ENCODE data around the gene LYL1. TPM values are rescaled to one million over a fixed set of nuclear protein-coding genes. Genes with fewer than 3 reads are reported as not detected.

The LYL1 gene
- total and polyA plus RNA-seq, 11 donors: 5.2 to 19.1 (median 8.3) TPM

DNA sequence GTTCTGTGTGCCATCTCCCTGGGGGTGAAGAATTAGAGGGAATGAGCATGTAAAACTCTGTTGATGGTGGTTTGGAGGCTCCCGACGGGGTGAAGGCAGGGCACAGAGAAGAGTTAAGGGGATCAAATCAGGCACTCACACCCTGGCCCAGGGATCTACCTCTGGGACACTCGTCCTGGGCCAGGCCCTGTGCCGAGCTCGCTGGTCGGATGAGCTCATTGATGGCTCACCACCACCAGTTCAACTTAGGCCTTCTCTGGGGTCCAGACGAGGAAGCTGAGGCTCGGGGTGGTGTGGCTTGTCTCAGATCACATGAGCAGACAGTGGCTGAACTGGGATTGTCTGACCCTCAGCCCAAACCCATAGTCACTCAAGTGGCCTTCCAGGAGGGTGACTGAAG is 17.0 kb upstream of the LYL1 start:
- Histone ChIP-seq H3K36me3 (peaks cover 0 to 14% (median 0%) of the 10 kb centered on the region in 9 donors), H3K27me3 (no peaks in the 10 kb centered on the region), H3K9me3 (no peaks in the 10 kb centered on the region), H3K4me1 (peaks cover 5 to 53% (median 35%) of the 10 kb centered on the region in 12 donors), H3K27ac (peak overlapping the region in 3 of 12 donors; percentile 55 to 76 (median 67)), H3K4me3 (peak overlapping the region in 6 of 12 donors; percentile 87 to 100 (median 96))
- ATAC-seq (no peak), DNase-seq (no peak)
- intact Hi-C loops (cut with DNase I): loop anchor here in 4 of 10 donors (2.0 to 10.0 kb wide), 3 partner anchors 31 to 145 kb away; partner anchors contain the start of genes IER2 (in 3 of the 4) and STX10 (in 3 of the 4)
- 64 to 78% (median 75%) methylated on average over 4 to 8 of the region's 8 CpGs for WGBS, 4 donors
- TF ChIP-seq POLR2A (IDR thresholded peaks at IDR 0.05): no peak
- TF ChIP-seq, protein P1, sequence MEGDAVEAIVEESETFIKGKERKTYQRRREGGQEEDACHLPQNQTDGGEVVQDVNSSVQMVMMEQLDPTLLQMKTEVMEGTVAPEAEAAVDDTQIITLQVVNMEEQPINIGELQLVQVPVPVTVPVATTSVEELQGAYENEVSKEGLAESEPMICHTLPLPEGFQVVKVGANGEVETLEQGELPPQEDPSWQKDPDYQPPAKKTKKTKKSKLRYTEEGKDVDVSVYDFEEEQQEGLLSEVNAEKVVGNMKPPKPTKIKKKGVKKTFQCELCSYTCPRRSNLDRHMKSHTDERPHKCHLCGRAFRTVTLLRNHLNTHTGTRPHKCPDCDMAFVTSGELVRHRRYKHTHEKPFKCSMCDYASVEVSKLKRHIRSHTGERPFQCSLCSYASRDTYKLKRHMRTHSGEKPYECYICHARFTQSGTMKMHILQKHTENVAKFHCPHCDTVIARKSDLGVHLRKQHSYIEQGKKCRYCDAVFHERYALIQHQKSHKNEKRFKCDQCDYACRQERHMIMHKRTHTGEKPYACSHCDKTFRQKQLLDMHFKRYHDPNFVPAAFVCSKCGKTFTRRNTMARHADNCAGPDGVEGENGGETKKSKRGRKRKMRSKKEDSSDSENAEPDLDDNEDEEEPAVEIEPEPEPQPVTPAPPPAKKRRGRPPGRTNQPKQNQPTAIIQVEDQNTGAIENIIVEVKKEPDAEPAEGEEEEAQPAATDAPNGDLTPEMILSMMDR (IDR thresholded peaks at IDR 0.05): no peak

DNA sequence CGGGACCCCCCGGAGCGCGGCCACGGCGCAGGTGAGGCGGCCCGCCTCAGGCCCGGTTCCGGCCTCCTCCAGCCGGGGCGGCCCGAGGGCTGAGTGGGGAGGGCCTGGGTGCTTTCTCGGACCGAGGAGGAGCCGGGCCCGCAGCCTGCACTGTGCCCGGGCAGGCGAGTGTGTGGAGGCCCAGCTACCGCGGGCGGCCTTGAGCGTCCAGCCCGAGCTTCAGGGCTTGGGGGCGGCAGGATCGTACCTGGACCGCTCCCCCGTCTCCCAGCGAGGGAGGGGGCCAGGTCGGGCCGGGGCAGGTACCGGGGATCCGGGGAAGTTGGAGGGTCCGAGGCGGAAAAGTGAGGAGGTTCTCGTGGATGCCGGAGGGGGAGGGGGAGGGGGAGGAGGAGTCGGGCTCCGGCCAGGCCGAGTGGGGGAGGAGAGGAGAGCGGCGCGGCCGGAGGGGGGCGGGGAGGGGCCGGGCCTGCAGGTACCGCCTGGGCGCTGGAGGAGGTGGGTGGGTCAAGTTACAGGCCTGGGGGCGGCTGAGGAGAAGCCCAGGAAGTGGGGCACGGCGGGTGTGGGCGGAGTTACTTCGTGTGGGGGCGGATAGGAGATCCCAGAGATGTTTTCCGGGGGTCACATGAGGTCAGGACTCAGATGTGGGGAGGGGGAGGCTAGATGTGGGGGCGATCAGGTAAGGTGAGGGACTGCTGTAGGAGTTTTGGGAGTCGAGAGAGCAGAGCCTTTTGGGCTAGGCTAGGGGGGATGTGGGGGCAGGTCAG is 16.0 kb upstream of the LYL1 start:
- no peaks in the 10 kb centered on the region for H3K27me3 ChIP-seq
- peak overlapping the region; percentile 70 to 100 (median 94) for H3K4me3 ChIP-seq
- ATAC-seq: peak in 2 of 4 donors; percentile 4 to 9
- intact Hi-C loops (cut with DNase I): loop anchor here in 4 of 10 donors (2.0 to 10.0 kb wide), 3 partner anchors 32 to 146 kb away; partner anchors contain the start of genes IER2 (in 3 of the 4) and STX10 (in 3 of the 4)
- TF ChIP-seq, protein P1 (IDR thresholded peaks at IDR 0.05): no peak
- TF ChIP-seq POLR2A (IDR thresholded peaks at IDR 0.05): no peak
- H3K4me1 ChIP-seq: peaks cover 5 to 53% (median 35%) of the 10 kb centered on the region in 12 donors
- peak overlapping the region in 9 of 12 donors; percentile 49 to 83 (median 73) for H3K27ac ChIP-seq
- peak; percentile 38 to 68 (median 55) for DNase-seq
- peaks cover 0 to 24% (median 7%) of the 10 kb centered on the region in 9 donors for H3K36me3 ChIP-seq
- WGBS, 4 donors: 1% methylated on average over 20 to 57 of the region's 57 CpGs
- H3K9me3 ChIP-seq: no peaks in the 10 kb centered on the region

DNA sequence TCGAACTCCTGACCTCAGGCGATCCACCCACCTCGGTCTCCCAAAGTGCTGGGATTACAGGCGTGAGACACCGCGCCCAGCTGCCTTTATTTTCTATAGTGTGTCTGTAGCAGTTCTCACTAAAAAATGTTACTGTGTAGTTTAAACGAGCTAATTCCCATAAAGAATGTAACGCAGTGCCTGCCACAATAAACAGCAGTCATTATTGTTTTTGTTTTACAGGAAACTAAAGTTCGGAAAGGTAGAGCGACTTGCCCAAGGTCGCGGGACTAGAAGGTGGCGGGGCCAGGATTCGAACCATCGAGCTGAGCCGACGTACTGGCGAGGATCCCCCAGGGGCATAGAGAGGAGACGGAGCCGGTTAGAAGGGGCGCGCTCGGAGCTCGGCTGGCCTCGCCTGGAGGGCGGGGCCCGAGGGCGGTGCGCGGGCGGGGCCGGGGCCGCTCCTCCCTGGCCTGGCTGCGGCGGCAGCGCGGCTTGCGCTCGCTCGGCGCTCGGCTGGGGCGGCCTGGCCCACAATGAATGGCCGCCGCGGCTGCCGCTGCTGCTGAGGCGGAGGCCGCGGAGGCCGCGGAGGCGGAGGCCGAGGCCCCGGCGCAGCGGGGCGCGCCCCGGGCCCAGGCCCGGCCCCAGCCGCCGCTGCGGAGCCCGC is 15.2 kb upstream of the LYL1 start, which contains the start of gene NACC1:
Gene NACC1 (plus strand): TSS at position 493 of the 652 bp plus-strand sequence. CDS start 16,944 bp downstream, outside the sequence.
- peak within 1 kb of the TSS; percentile 84 to 100 (median 97) for H3K4me3 ChIP-seq
- peaks cover 5 to 53% (median 35%) of the 10 kb centered on the region in 12 donors for H3K4me1 ChIP-seq
- peak; percentile 91 to 95 (median 93) for DNase-seq
- intact Hi-C loops (cut with DNase I): loop anchor here in 5 of 10 donors (2.0 to 10.0 kb wide), 3 partner anchors 33 to 147 kb away; partner anchors contain the start of genes IER2 (in 5 of the 5) and STX10 (in 5 of the 5)
- WGBS, 4 donors: 3 to 6% (median 3%) methylated on average over 47 to 65 of the region's 65 CpGs
- peaks cover 0 to 31% (median 13%) of the 10 kb centered on the region in 9 donors for H3K36me3 ChIP-seq
- TF ChIP-seq, protein P1 (IDR thresholded peaks at IDR 0.05): no peak
- TF ChIP-seq POLR2A (IDR thresholded peaks at IDR 0.05): no peak
- peak within 1 kb of the TSS; percentile 10 to 88 (median 76) for H3K27ac ChIP-seq
- ATAC-seq: peak; percentile 84 to 95 (median 94)
- no peaks in the 10 kb centered on the region for H3K9me3 ChIP-seq
- H3K27me3 ChIP-seq: no peaks in the 10 kb centered on the region
